Astrocyte (in vitro differentiated cells and primary cell): ENCODE results near the gene RPS6KA2. TPM values are rescaled to one million over a fixed set of nuclear protein-coding genes. Genes with fewer than 3 reads are reported as not detected.

Source experiments
- DNase-seq: peaks from one replicate; pipeline ENCODE4 v3.0.0-alpha.2; 2010; ENCODE audit warnings: low read depth
- FAIRE-seq: peaks from 2 replicates; lab custom pipeline; 2011; peaks lifted over from hg19 to GRCh38; lab: Jason Lieb, UNC
- H2AFZ ChIP-seq: 2 replicates; pipeline ENCODE4 v1.6.0; 2012; ENCODE audit warnings: low read depth, low read length, inconsistent platforms
- H3K27ac ChIP-seq: 2 replicates; pipeline ENCODE4 v1.5.1; 2011; ENCODE audit warnings: low read depth, low read length, inconsistent platforms
- H3K27me3 ChIP-seq: 2 replicates; pipeline ENCODE4 v1.6.0; 2011; ENCODE audit warnings: low read length, inconsistent platforms; ENCODE audit not compliant: insufficient read depth
- H3K36me3 ChIP-seq: 2 replicates; pipeline ENCODE4 v1.5.1; 2011; ENCODE audit warnings: low read length, inconsistent platforms; ENCODE audit not compliant: insufficient read depth
- H3K4me1 ChIP-seq: 2 replicates; pipeline ENCODE4 v1.5.1; 2011; ENCODE audit warnings: low read length, inconsistent platforms; ENCODE audit not compliant: insufficient read depth
- H3K4me2 ChIP-seq: 2 replicates; pipeline ENCODE4 v1.6.0; 2012; ENCODE audit warnings: low read length, inconsistent platforms
- H3K4me3 ChIP-seq: 2 replicates; pipeline ENCODE4 v1.5.1; 2011; ENCODE audit warnings: low read depth, mild to moderate bottlenecking, low read length, inconsistent platforms; ENCODE audit not compliant: insufficient read depth
- H3K79me2 ChIP-seq: 2 replicates; pipeline ENCODE4 v1.6.0; 2012; ENCODE audit warnings: mild to moderate bottlenecking, low read length, inconsistent platforms; ENCODE audit not compliant: insufficient read depth
- H3K9ac ChIP-seq: 2 replicates; pipeline ENCODE4 v1.6.0; 2012; ENCODE audit warnings: mild to moderate bottlenecking, low read length, inconsistent platforms
- H3K9me3 ChIP-seq: 2 replicates; pipeline ENCODE4 v1.5.1; 2012; ENCODE audit warnings: low read depth, mild to moderate bottlenecking, low read length, inconsistent platforms; ENCODE audit not compliant: insufficient read depth
- H4K20me1 ChIP-seq: 2 replicates; pipeline ENCODE4 v1.6.0; 2012; ENCODE audit warnings: low read length, inconsistent platforms; ENCODE audit not compliant: insufficient read depth
- H3K27ac Mint-ChIP-seq: one replicate; pipeline ENCODE4 v1.8.0; 2021; ENCODE audit warnings: mild to moderate bottlenecking, mixed read lengths; ENCODE audit not compliant: unreplicated experiment
- H3K27me3 Mint-ChIP-seq: one replicate; pipeline ENCODE4 v1.8.0; 2021; ENCODE audit warnings: low read depth, mixed read lengths; ENCODE audit not compliant: unreplicated experiment
- H3K36me3 Mint-ChIP-seq: one replicate; pipeline ENCODE4 v1.8.0; 2021; ENCODE audit warnings: low read depth, mixed read lengths; ENCODE audit not compliant: unreplicated experiment
- H3K4me1 Mint-ChIP-seq: one replicate; pipeline ENCODE4 v1.8.0; 2021; ENCODE audit warnings: low read depth, mixed read lengths; ENCODE audit not compliant: unreplicated experiment
- H3K4me3 Mint-ChIP-seq: one replicate; pipeline ENCODE4 v1.8.0; 2021; ENCODE audit warnings: mild to moderate bottlenecking, moderate library complexity, mixed read lengths; ENCODE audit not compliant: unreplicated experiment
- H3K9me3 Mint-ChIP-seq: one replicate; pipeline ENCODE4 v1.8.0; 2021; ENCODE audit warnings: mild to moderate bottlenecking, mixed read lengths; ENCODE audit not compliant: unreplicated experiment
- CTCF ChIP-seq: IDR thresholded peaks from 2 replicates; pipeline ENCODE4 v1.5.1; 2011; ENCODE audit warnings: low read depth, mild to moderate bottlenecking, inconsistent platforms, low read length, moderate library complexity; ENCODE audit not compliant: insufficient read depth
- EZH2 ChIP-seq: IDR thresholded peaks from 2 replicates; pipeline ENCODE4 v1.6.1; 2012; ENCODE audit warnings: mild to moderate bottlenecking, low read length, inconsistent platforms; ENCODE audit not compliant: insufficient read depth
- total RNA-seq: library from RNA; stranded (reverse); gene quantifications from 2 replicates; pipeline ENCODE4 v1.2.1, GENCODE V29; 2021

The RPS6KA2 gene
- total RNA-seq, 1 donor from 2014 or later = 33.5 TPM

GRCh38 chr6:166523782-166524559 is 103.1 kb downstream of the RPS6KA2 start:
- H3K36me3 Mint-ChIP-seq = peaks cover 25% of the 10 kb centered on the region
- no peak overlapping the region for H3K27ac Mint-ChIP-seq
- no peaks in the 10 kb centered on the region for H3K27me3 Mint-ChIP-seq
- TF ChIP-seq EZH2 (no peak), CTCF (no peak)
- no peaks in the 10 kb centered on the region for H3K36me3 ChIP-seq
- no peak overlapping the region for H3K4me3 Mint-ChIP-seq
- no peak for DNase-seq
- no peak overlapping the region for H2AFZ ChIP-seq
- no peak overlapping the region for H3K4me2 ChIP-seq
- no peaks in the 10 kb centered on the region for H3K79me2 ChIP-seq
- no peak overlapping the region for H3K9ac ChIP-seq
- peaks cover 9% of the 10 kb centered on the region for H4K20me1 ChIP-seq
- H3K4me3 ChIP-seq = no peak overlapping the region
- H3K9me3 Mint-ChIP-seq = peaks cover 2% of the 10 kb centered on the region
- FAIRE-seq = no peak
- H3K4me1 ChIP-seq = peaks cover 8% of the 10 kb centered on the region
- no peaks in the 10 kb centered on the region for H3K27me3 ChIP-seq
- H3K4me1 Mint-ChIP-seq = peaks cover 16% of the 10 kb centered on the region
- H3K9me3 ChIP-seq = no peaks in the 10 kb centered on the region
- no peak overlapping the region for H3K27ac ChIP-seq

GRCh38 chr6:166520905-166521834 is 105.9 kb downstream of the RPS6KA2 start:
- Histone ChIP-seq H3K36me3 (no peaks in the 10 kb centered on the region), H3K4me3 (no peak overlapping the region), H3K27me3 (no peaks in the 10 kb centered on the region), H3K4me2 (no peak overlapping the region), H4K20me1 (peaks cover 9% of the 10 kb centered on the region), H3K9me3 (no peaks in the 10 kb centered on the region), H2AFZ (no peak overlapping the region), H3K27ac (no peak overlapping the region), H3K9ac (no peak overlapping the region), H3K79me2 (no peaks in the 10 kb centered on the region), H3K4me1 (peaks cover 14% of the 10 kb centered on the region)
- H3K4me1 Mint-ChIP-seq = peaks cover 8% of the 10 kb centered on the region
- H3K9me3 Mint-ChIP-seq = peaks cover 2% of the 10 kb centered on the region
- no peak for TF ChIP-seq EZH2
- TF ChIP-seq CTCF = no peak
- peaks cover 29% of the 10 kb centered on the region for H3K36me3 Mint-ChIP-seq
- no peak overlapping the region for H3K27ac Mint-ChIP-seq
- FAIRE-seq (no peak), DNase-seq (peak; percentile 45)
- H3K4me3 Mint-ChIP-seq = no peak overlapping the region
- H3K27me3 Mint-ChIP-seq = no peaks in the 10 kb centered on the region
